GM18858 (cell line): ENCODE results near the gene PDSS2.
"Not testable (repeated sequence)": the region's sequence is repeated elsewhere in the genome, so short reads cannot be mapped to it uniquely, and the experiment has no call there.

Experiments used
- ATAC-seq: cut with Tn5 transposase; IDR thresholded peaks from one replicate; pipeline ENCODE4 v1.9.1; 2021; ENCODE audit not compliant: unreplicated experiment

The PDSS2 gene

GRCh38 chr6:107459283-107460082, at the start of gene PDSS2:
TSS of gene PDSS2 (minus strand) at chr6:107459564. CDS start at chr6:107459285, 279 bp downstream.
- peak; percentile 88 for ATAC-seq

GRCh38 chr6:107506145-107506544, 46.8 kb upstream of the PDSS2 start:
- ATAC-seq, result no peak

- ATAC-seq, result no peak
Measured at GRCh38 chr6:107504270-107505026, 45.1 kb upstream of the PDSS2 start.

- no peak for ATAC-seq
Measured at GRCh38 chr6:107496892-107497684, 37.7 kb upstream of the PDSS2 start.

GRCh38 chr6:107495971-107496370, 36.6 kb upstream of the PDSS2 start:
- ATAC-seq, result no peak

GRCh38 chr6:107495196-107495643, 35.9 kb upstream of the PDSS2 start:
- no peak for ATAC-seq

- ATAC-seq, result no peak
Measured at GRCh38 chr6:107493158-107494057, 34.0 kb upstream of the PDSS2 start.

- ATAC-seq, result no peak
Measured at GRCh38 chr6:107491760-107492660, 32.6 kb upstream of the PDSS2 start.

- ATAC-seq, result no peak
Measured at GRCh38 chr6:107491138-107491609, 31.8 kb upstream of the PDSS2 start.

- ATAC-seq, result no peak
Measured at GRCh38 chr6:107490566-107491137, 31.3 kb upstream of the PDSS2 start.

- no peak for ATAC-seq
Measured at GRCh38 chr6:107489636-107490565, 30.5 kb upstream of the PDSS2 start, which contains the start of gene SOBP. TSS of gene SOBP (plus strand) at chr6:107490117. CDS start at chr6:107490617, 500 bp downstream.

GRCh38 chr6:107488875-107489635, 29.7 kb upstream of the PDSS2 start:
- no peak for ATAC-seq

GRCh38 chr6:107488174-107488874, 29.0 kb upstream of the PDSS2 start:
- no peak for ATAC-seq

- no peak for ATAC-seq
Measured at GRCh38 chr6:107485157-107485556, 25.8 kb upstream of the PDSS2 start.

- ATAC-seq, result no peak
Measured at GRCh38 chr6:107479089-107479690, 19.8 kb upstream of the PDSS2 start.

- ATAC-seq, result not testable (repeated sequence)
Measured at GRCh38 chr6:107475826-107476225, 16.5 kb upstream of the PDSS2 start.
